HCT116 (cell line): ENCODE results near the gene KCND2. TPM values are rescaled to one million over a fixed set of nuclear protein-coding genes. Genes with fewer than 3 reads are reported as not detected.

Experiments used
- ATAC-seq: fragments of 200-7000 bp; cut with Tn5 transposase; 2 replicates; pipeline ENCODE4 v1.9.1; 2020; ENCODE audit warnings: mild to moderate bottlenecking, moderate library complexity
- BruUV-seq: library from RNA; stranded (reverse); fragments of 400-500 nt; replicated peaks from 2 replicates; lab custom pipeline; 2021; lab: Mats Ljungman, UMichigan
- CTCF ChIA-PET: fragments of 300-600 bp; sonication (Branson Sonifier 250); formaldehyde crosslinking; loops from one replicate; lab custom pipeline; 2021; ENCODE audit warnings: antibody characterized with exemption; lab: Charles Lee
- POLR2A ChIA-PET: fragments of 300-600, 350-600 bp; sonication (Branson Sonifier 250); formaldehyde crosslinking; loops from one replicate; lab custom pipeline; 2021; ENCODE audit warnings: antibody characterized with exemption; lab: Charles Lee
- RAD21 ChIA-PET, 2 experiments: fragments of 300-600 bp; sonication (Branson Sonifier 250); formaldehyde crosslinking; loops; one replicate each; lab custom pipeline; 2023; ENCODE audit warnings: low total read pairs in 2 of 2; ENCODE audit not compliant: uncharacterized antibody in 2 of 2, unreplicated experiment in 2 of 2, low non-redundant PET in 1 of 2; lab: Charles Lee
- DNase-seq: peaks from one replicate; pipeline ENCODE4 v3.0.0-alpha.2; 2010; ENCODE audit warnings: low read depth, low spot score
- H2AFZ ChIP-seq: fragments of 200-600 bp; shearing (Covaris generic), sonication (generic); 2 replicates; pipeline ENCODE4 v1.6.1; 2017; ENCODE audit warnings: low read depth, mixed run types, mixed read lengths, antibody characterized with exemption, low read length; ENCODE audit not compliant: poor library complexity, severe bottlenecking
- H3K27ac ChIP-seq: 2 replicates; pipeline ENCODE4 v1.5.1; 2012; ENCODE audit warnings: low read depth, low read length
- H3K27me3 ChIP-seq: fragments of 200-600 bp; sonication (generic); 2 replicates; pipeline ENCODE4 v1.6.1; 2016; ENCODE audit warnings: mixed run types, low read length, mixed read lengths; ENCODE audit not compliant: insufficient read depth
- H3K36me3 ChIP-seq, 2 experiments: fragments of 200-500 bp in 1 of 2; fragments of 200-600 bp in 1 of 2; sonication (Bioruptor generic) in 1 of 2; sonication (generic) in 1 of 2; 2 replicates each; pipeline versions ENCODE4 v1.5.1 to v1.6.1; 2014 to 2016; ENCODE audit warnings: low read length in 2 of 2, inconsistent platforms in 1 of 2, mixed read lengths in 1 of 2, mixed run types in 1 of 2; ENCODE audit not compliant: insufficient read depth in 2 of 2, control insufficient read depth in 1 of 2
- H3K4me1 ChIP-seq, 2 experiments: fragments of 200-600 bp in 1 of 2; sonication (generic) in 1 of 2; 2 replicates each; pipeline versions ENCODE4 v1.5.1 to v1.6.1; 2012 to 2017; ENCODE audit warnings: low read length in 2 of 2, inconsistent platforms in 1 of 2, mild to moderate bottlenecking in 1 of 2, mixed read lengths in 1 of 2, mixed run types in 1 of 2, moderate library complexity in 1 of 2; ENCODE audit not compliant: insufficient read depth in 2 of 2, control insufficient read depth in 1 of 2
- H3K4me2 ChIP-seq: fragments of 200-600 bp; sonication (generic); 2 replicates; pipeline ENCODE4 v1.6.1; 2017; ENCODE audit warnings: mixed run types, low read length, mixed read lengths
- H3K4me3 ChIP-seq, 2 experiments: fragments of 200-600 bp in 1 of 2; sonication (generic) in 1 of 2; replicated peaks in 1 of 2; 2 replicates each; pipeline ENCODE4 v1.5.1; 2011 to 2016; ENCODE audit warnings: low read length in 2 of 2, control low read depth in 1 of 2, low read depth in 1 of 2, mild to moderate bottlenecking in 1 of 2, mixed read lengths in 1 of 2, mixed run types in 1 of 2
- H3K79me2 ChIP-seq: fragments of 200-600 bp; sonication (generic); 2 replicates; pipeline ENCODE4 v1.6.1; 2017; ENCODE audit warnings: mild to moderate bottlenecking, mixed run types, low read length, moderate library complexity, mixed read lengths; ENCODE audit not compliant: insufficient read depth
- H3K9ac ChIP-seq: fragments of 200-600 bp; sonication (generic); 2 replicates; pipeline ENCODE4 v1.6.1; 2016; ENCODE audit warnings: low read length, mixed read lengths
- H3K9me2 ChIP-seq: fragments of 200-600 bp; sonication (generic), shearing (Covaris generic); 2 replicates; pipeline ENCODE4 v1.6.1; 2017; ENCODE audit warnings: mixed run types, mild to moderate bottlenecking, moderate library complexity; ENCODE audit not compliant: insufficient read depth
- H3K9me3 ChIP-seq, 2 experiments: fragments of 200-500 bp in 1 of 2; fragments of 200-600 bp in 1 of 2; sonication (Bioruptor generic) in 1 of 2; sonication (generic) in 1 of 2; 2 replicates each; pipeline ENCODE4 v1.6.1; 2014 to 2017; ENCODE audit warnings: low read length in 2 of 2, mixed read lengths in 2 of 2, inconsistent platforms in 1 of 2, low read depth in 1 of 2, mild to moderate bottlenecking in 1 of 2, mixed run types in 1 of 2, moderate library complexity in 1 of 2; ENCODE audit not compliant: control insufficient read depth in 1 of 2, insufficient read depth in 1 of 2
- H4K20me1 ChIP-seq: fragments of 200-600 bp; sonication (generic), shearing (Covaris generic); 2 replicates; pipeline ENCODE4 v1.6.1; 2017; ENCODE audit warnings: mixed run types, mild to moderate bottlenecking, moderate library complexity; ENCODE audit not compliant: insufficient read depth
- CBX3 ChIP-seq: IDR thresholded peaks from 2 replicates; pipeline ENCODE4 v1.6.1; 2012; ENCODE audit warnings: low read depth
- CEBPB ChIP-seq: IDR thresholded peaks from 2 replicates; pipeline ENCODE4 v1.6.1; 2012; ENCODE audit warnings: low read depth
- CTCF ChIP-seq, 3 experiments: fragments of 200-600 bp in 1 of 3; sonication (generic) in 1 of 3; IDR thresholded peaks in 2 of 3; conservative IDR thresholded peaks in 1 of 3; 2 replicates each; pipeline ENCODE4 v1.5.1; 2012 to 2017; ENCODE audit warnings: low read depth in 2 of 3, low read length in 2 of 3, antibody characterized with exemption in 1 of 3, borderline replicate concordance in 1 of 3, control low read depth in 1 of 3, mild to moderate bottlenecking in 1 of 3, mixed read lengths in 1 of 3, mixed run types in 1 of 3, moderate library complexity in 1 of 3; ENCODE audit not compliant: insufficient read depth in 1 of 3
- ELF1 ChIP-seq: IDR thresholded peaks from 2 replicates; pipeline ENCODE4 v1.6.1; 2012; ENCODE audit warnings: low read depth, borderline replicate concordance
- EZH2phosphoT487 ChIP-seq: fragments of 200-600 bp; IDR thresholded peaks from 2 replicates; pipeline ENCODE4 v1.6.1; 2018; ENCODE audit warnings: antibody characterized with exemption, borderline replicate concordance
- FOSL1 ChIP-seq: IDR thresholded peaks from 2 replicates; pipeline ENCODE4 v1.6.1; 2012; ENCODE audit warnings: low read depth
- JUND ChIP-seq: IDR thresholded peaks from 2 replicates; pipeline ENCODE4 v1.6.1; 2012
- POLR2AphosphoS5 ChIP-seq: IDR thresholded peaks from 2 replicates; pipeline ENCODE4 v1.6.1; 2011; ENCODE audit warnings: mild to moderate bottlenecking, low read depth, low read length, moderate library complexity
- RAD21 ChIP-seq: IDR thresholded peaks from 2 replicates; pipeline ENCODE4 v1.6.1; 2012; ENCODE audit warnings: low read depth, mild to moderate bottlenecking
- REST ChIP-seq: IDR thresholded peaks from 2 replicates; pipeline ENCODE4 v1.6.1; 2012; ENCODE audit warnings: low read depth
- SP1 ChIP-seq: IDR thresholded peaks from 2 replicates; pipeline ENCODE4 v1.6.1; 2012; ENCODE audit warnings: low read depth
- ZBTB33 ChIP-seq: IDR thresholded peaks from 2 replicates; pipeline ENCODE4 v1.6.1; 2011; ENCODE audit warnings: mild to moderate bottlenecking, low read length, moderate library complexity; ENCODE audit not compliant: insufficient replicate concordance; ENCODE audit errors: extremely low read depth
- intact Hi-C: fragments of 100-400 bp; cut with micrococcal nuclease; formaldehyde crosslinking; loops from 2 replicates; pipeline ENCODE4 v1.10.0; 2022
- total RNA-seq: library from RNA; stranded (reverse); gene quantifications from one replicate; pipeline ENCODE4 v1.2.1, GENCODE V29; 2021; ENCODE audit not compliant: unreplicated experiment

The KCND2 gene
- total RNA-seq, 1 experiment from 2014 or later = 0.05 TPM

- no peak for TF ChIP-seq REST
Observed at GRCh38 chr7:120709252-120709971, 436.4 kb downstream of the KCND2 start (continued).

GRCh38 chr7:120709972-120710320 lies 437.0 kb downstream of the KCND2 start:
- H3K79me2 ChIP-seq = no peaks in the 10 kb centered on the region
- no peaks in the 10 kb centered on the region for H4K20me1 ChIP-seq
- no peak overlapping the region for H2AFZ ChIP-seq
- BruUV-seq = no TSS peak
- H3K4me3 ChIP-seq = no peak overlapping the region
- H3K27me3 ChIP-seq = no peaks in the 10 kb centered on the region
- intact Hi-C loops = no loop called here
- no peaks in the 10 kb centered on the region for H3K36me3 ChIP-seq
- no peak overlapping the region for H3K9ac ChIP-seq
- H3K4me1 ChIP-seq = no peaks in the 10 kb centered on the region
- ChIA-PET CTCF (interaction anchor here (1.2 kb wide), 1 partner anchor 15 kb away, joined by 4 read pairs; no protein-coding TSS in a partner anchor), POLR2A (interaction anchor here (1.6 kb wide), 1 partner anchor 16 kb away, joined by 4 read pairs; no protein-coding TSS in a partner anchor), RAD21 (no interaction called here)
- no peak overlapping the region for H3K27ac ChIP-seq
- H3K9me3 ChIP-seq = no peaks in the 10 kb centered on the region
- H3K4me2 ChIP-seq = no peak overlapping the region
- DNase-seq (no peak), ATAC-seq (no peak)
- no peaks in the 10 kb centered on the region for H3K9me2 ChIP-seq
- TF ChIP-seq JUND (no peak), POLR2AphosphoS5 (no peak), ELF1 (no peak), CTCF (IDR thresholded peaks at IDR 0.05 in 2 of 3, conservative IDR thresholded peaks at IDR 0.05 in 1 of 3; ENCODE audit: borderline replicate concordance in 1 of 3, insufficient read depth in 1 of 3, low read depth in 2 of 3, low read length in 2 of 3) (no peak), ZBTB33 (no peak), EZH2phosphoT487 (no peak), CBX3 (no peak), RAD21 (no peak), REST (no peak), SP1 (no peak), CEBPB (no peak), FOSL1 (no peak)
